H1 (cell line): ENCODE data around the gene RAMP3. TPM values are rescaled to one million over a fixed set of nuclear protein-coding genes. Genes with fewer than 3 reads are reported as not detected.

ENCODE experiments used
- GABPA ChIP-seq: IDR thresholded peaks from 2 replicates; pipeline ENCODE4 v1.6.1; 2011; ENCODE audit warnings: mild to moderate bottlenecking, low read length, moderate library complexity, borderline replicate concordance; ENCODE audit not compliant: insufficient read depth
- GTF2F1 ChIP-seq: IDR thresholded peaks from 2 replicates; pipeline ENCODE4 v1.6.1; 2012; ENCODE audit warnings: low read depth, low read length, improper control_type of control experiment, borderline replicate concordance
- POLR2AphosphoS5 ChIP-seq: IDR thresholded peaks from 2 replicates; pipeline ENCODE4 v1.6.1; 2011; ENCODE audit warnings: low read depth, low read length
- RNF2 ChIP-seq: fragments of 200-900, 300-1000 bp; sonication (generic); IDR thresholded peaks from 2 replicates; pipeline ENCODE4 v1.7.1; 2016; ENCODE audit warnings: borderline replicate concordance, low read depth, mild to moderate bottlenecking, antibody characterized with exemption, low read length; ENCODE audit not compliant: poor library complexity, severe bottlenecking; ENCODE audit errors: missing control alignments
- TAF7 ChIP-seq: optimal IDR thresholded peaks from 2 replicates; pipeline ENCODE3; 2011; ENCODE audit warnings: low read depth, mild to moderate bottlenecking, inconsistent platforms, low read length, moderate library complexity, borderline replicate concordance
- ZNF274 ChIP-seq: IDR thresholded peaks from 2 replicates; pipeline ENCODE4 v1.7.0; 2012; ENCODE audit warnings: low read length, borderline replicate concordance; ENCODE audit errors: extremely low read depth
- polyA plus RNA-seq, 7 experiments: library from polyadenylated mRNA; depleted of rRNA in 3 of 7; stranded (reverse) in 5 of 7; unstranded in 2 of 7; fragments of >200 nt in 5 of 7; fragments of 200-250 nt in 2 of 7; gene quantifications; 1 replicate in 5 of 7; 2 replicates in 1 of 7; 4 replicates in 1 of 7; pipeline versions ENCODE4 v1.2.1 to v1.2.3, GENCODE V29; 2011 to 2013; ENCODE audit warnings: missing spikeins in 2 of 7, mixed read lengths in 2 of 7
- total RNA-seq: library from RNA; stranded (reverse); fragmentation: NEBNext Ultra II Directional; extraction: Animal tissue kit (Norgen Biotek cat#: 25700); gene quantifications from 2 replicates; pipeline ENCODE4 v1.2.1, GENCODE V29; 2021
- TF ChIP-seq, protein P1 (sequence below): fragments of 300-600 bp; sonication (generic); IDR thresholded peaks from 2 replicates; pipeline ENCODE4 v1.7.1; 2012; ENCODE audit warnings: low read length, moderate library complexity, mild to moderate bottlenecking, inconsistent platforms; ENCODE audit not compliant: insufficient replicate concordance
- TF ChIP-seq, protein P2 (sequence below): IDR thresholded peaks from 2 replicates; pipeline ENCODE4 v1.6.1; 2012; ENCODE audit warnings: inconsistent platforms

The RAMP3 gene
- total and polyA plus RNA-seq, 2 of the 8 experiments (the other 6 are each of a cell fraction or from before 2014, with no cell fraction given): 0.88 to 0.98 TPM

DNA sequence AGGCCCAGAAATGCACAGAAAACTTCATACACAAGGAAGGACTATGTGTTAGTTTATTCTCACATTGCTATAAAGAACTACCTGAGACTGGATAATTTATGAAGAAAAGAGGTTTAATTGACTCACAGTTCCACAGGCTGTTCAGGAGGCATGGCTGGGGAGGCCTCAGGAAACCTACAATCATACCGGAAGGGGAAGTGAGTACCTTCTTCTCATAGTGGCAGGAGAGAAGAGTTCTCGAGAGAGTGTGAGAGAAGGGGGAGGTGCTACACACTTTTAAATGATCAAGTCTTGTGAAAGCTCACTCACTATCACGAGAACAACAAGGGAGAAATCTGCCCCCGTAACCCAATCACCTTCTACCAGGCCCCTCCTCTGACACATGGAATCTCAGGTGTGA, 16.8 kb upstream of the RAMP3 start (continued):
- TF ChIP-seq, protein P1, sequence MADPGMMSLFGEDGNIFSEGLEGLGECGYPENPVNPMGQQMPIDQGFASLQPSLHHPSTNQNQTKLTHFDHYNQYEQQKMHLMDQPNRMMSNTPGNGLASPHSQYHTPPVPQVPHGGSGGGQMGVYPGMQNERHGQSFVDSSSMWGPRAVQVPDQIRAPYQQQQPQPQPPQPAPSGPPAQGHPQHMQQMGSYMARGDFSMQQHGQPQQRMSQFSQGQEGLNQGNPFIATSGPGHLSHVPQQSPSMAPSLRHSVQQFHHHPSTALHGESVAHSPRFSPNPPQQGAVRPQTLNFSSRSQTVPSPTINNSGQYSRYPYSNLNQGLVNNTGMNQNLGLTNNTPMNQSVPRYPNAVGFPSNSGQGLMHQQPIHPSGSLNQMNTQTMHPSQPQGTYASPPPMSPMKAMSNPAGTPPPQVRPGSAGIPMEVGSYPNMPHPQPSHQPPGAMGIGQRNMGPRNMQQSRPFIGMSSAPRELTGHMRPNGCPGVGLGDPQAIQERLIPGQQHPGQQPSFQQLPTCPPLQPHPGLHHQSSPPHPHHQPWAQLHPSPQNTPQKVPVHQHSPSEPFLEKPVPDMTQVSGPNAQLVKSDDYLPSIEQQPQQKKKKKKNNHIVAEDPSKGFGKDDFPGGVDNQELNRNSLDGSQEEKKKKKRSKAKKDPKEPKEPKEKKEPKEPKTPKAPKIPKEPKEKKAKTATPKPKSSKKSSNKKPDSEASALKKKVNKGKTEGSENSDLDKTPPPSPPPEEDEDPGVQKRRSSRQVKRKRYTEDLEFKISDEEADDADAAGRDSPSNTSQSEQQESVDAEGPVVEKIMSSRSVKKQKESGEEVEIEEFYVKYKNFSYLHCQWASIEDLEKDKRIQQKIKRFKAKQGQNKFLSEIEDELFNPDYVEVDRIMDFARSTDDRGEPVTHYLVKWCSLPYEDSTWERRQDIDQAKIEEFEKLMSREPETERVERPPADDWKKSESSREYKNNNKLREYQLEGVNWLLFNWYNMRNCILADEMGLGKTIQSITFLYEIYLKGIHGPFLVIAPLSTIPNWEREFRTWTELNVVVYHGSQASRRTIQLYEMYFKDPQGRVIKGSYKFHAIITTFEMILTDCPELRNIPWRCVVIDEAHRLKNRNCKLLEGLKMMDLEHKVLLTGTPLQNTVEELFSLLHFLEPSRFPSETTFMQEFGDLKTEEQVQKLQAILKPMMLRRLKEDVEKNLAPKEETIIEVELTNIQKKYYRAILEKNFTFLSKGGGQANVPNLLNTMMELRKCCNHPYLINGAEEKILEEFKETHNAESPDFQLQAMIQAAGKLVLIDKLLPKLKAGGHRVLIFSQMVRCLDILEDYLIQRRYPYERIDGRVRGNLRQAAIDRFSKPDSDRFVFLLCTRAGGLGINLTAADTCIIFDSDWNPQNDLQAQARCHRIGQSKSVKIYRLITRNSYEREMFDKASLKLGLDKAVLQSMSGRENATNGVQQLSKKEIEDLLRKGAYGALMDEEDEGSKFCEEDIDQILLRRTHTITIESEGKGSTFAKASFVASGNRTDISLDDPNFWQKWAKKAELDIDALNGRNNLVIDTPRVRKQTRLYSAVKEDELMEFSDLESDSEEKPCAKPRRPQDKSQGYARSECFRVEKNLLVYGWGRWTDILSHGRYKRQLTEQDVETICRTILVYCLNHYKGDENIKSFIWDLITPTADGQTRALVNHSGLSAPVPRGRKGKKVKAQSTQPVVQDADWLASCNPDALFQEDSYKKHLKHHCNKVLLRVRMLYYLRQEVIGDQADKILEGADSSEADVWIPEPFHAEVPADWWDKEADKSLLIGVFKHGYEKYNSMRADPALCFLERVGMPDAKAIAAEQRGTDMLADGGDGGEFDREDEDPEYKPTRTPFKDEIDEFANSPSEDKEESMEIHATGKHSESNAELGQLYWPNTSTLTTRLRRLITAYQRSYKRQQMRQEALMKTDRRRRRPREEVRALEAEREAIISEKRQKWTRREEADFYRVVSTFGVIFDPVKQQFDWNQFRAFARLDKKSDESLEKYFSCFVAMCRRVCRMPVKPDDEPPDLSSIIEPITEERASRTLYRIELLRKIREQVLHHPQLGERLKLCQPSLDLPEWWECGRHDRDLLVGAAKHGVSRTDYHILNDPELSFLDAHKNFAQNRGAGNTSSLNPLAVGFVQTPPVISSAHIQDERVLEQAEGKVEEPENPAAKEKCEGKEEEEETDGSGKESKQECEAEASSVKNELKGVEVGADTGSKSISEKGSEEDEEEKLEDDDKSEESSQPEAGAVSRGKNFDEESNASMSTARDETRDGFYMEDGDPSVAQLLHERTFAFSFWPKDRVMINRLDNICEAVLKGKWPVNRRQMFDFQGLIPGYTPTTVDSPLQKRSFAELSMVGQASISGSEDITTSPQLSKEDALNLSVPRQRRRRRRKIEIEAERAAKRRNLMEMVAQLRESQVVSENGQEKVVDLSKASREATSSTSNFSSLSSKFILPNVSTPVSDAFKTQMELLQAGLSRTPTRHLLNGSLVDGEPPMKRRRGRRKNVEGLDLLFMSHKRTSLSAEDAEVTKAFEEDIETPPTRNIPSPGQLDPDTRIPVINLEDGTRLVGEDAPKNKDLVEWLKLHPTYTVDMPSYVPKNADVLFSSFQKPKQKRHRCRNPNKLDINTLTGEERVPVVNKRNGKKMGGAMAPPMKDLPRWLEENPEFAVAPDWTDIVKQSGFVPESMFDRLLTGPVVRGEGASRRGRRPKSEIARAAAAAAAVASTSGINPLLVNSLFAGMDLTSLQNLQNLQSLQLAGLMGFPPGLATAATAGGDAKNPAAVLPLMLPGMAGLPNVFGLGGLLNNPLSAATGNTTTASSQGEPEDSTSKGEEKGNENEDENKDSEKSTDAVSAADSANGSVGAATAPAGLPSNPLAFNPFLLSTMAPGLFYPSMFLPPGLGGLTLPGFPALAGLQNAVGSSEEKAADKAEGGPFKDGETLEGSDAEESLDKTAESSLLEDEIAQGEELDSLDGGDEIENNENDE: no peak
- TF ChIP-seq GTF2F1 (no peak), TAF7 (no peak), POLR2AphosphoS5 (no peak), ZNF274 (no peak), RNF2 (no peak), GABPA (no peak)
- TF ChIP-seq, protein P2, sequence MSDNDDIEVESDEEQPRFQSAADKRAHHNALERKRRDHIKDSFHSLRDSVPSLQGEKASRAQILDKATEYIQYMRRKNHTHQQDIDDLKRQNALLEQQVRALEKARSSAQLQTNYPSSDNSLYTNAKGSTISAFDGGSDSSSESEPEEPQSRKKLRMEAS: no peak
